ENCODE data around the gene NUDT3. TPM values are rescaled to one million over a fixed set of nuclear protein-coding genes. Genes with fewer than 3 reads are reported as not detected.

Gene NUDT3
- total RNA-seq, 1 donor = 24.4 TPM

DNA sequence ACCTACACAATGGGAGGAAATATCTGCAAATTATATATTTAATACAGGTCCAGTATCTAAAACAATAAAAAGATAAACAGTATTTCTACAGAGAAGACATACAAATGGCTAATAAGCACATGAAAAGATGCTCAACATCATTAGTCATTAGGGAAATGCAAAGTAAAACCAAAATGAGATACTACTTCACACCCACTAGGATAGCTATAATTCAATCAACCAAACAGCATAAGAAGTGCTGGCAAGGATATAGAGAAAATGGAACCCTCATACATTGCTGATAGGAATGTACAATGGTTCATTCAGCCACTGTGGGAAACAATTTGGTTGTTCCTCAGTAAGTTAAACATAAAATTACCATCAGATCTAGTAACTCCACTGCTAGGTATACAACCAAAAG lies 48.7 kb downstream of the NUDT3 start:
- H3K4me3 ChIP-seq (ENCODE audit: low read depth, low read length) = no peak overlapping the region
- TF ChIP-seq, protein P1, sequence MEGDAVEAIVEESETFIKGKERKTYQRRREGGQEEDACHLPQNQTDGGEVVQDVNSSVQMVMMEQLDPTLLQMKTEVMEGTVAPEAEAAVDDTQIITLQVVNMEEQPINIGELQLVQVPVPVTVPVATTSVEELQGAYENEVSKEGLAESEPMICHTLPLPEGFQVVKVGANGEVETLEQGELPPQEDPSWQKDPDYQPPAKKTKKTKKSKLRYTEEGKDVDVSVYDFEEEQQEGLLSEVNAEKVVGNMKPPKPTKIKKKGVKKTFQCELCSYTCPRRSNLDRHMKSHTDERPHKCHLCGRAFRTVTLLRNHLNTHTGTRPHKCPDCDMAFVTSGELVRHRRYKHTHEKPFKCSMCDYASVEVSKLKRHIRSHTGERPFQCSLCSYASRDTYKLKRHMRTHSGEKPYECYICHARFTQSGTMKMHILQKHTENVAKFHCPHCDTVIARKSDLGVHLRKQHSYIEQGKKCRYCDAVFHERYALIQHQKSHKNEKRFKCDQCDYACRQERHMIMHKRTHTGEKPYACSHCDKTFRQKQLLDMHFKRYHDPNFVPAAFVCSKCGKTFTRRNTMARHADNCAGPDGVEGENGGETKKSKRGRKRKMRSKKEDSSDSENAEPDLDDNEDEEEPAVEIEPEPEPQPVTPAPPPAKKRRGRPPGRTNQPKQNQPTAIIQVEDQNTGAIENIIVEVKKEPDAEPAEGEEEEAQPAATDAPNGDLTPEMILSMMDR (IDR thresholded peaks at IDR 0.05; ENCODE audit: insufficient read depth, low read length) = no peak
- DNase-seq (ENCODE audit: low read depth) = no peak

DNA sequence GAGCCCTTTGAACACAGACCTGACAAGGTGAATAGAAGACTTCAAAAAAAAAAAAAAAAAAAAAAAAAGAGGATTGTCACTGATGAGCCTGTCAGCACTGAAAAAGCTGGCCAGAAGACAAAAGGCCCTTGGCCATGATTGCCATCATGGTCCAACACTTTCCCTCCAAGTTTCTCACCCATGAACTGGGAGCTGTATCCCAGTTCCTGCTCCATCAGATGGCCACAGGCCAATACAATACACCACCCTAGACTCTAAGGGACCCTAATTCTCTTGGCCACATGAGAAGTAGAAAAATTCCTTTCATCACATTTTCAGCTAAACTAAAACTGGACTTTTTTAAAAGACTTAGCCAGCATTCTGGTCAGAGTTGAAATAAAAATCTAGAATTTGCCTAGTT lies 50.2 kb downstream of the NUDT3 start:
- no peak overlapping the region for H3K4me3 ChIP-seq (ENCODE audit: low read depth, low read length)
- no peak for DNase-seq (ENCODE audit: low read depth)
- TF ChIP-seq, protein P1 (IDR thresholded peaks at IDR 0.05; ENCODE audit: insufficient read depth, low read length) = no peak

DNA sequence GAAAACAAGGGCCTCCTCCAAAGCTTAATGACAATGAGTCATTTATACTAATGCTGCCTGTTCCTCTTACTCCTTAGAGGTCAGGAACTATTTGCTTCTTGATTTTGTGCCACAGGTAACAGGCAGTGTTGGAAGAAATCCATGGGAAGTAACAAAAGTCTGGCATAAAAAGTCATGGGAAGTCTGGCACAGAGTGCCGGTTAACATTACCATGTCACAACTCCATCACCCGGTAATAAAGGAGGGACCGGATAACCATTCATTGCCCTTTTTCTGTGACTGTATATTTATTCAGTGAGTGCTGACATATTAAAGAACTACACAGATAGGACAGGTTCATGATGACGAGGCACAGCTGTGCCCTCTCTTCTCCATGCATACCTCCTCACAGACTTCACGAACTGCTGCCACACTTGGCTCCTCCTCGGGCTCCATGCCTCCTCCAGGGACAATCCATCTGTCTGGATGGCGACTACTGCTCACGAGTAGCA lies 50.9 kb downstream of the NUDT3 start:
- TF ChIP-seq, protein P1 (IDR thresholded peaks at IDR 0.05; ENCODE audit: insufficient read depth, low read length) = no peak
- no peak overlapping the region for H3K4me3 ChIP-seq (ENCODE audit: low read depth, low read length)

DNA sequence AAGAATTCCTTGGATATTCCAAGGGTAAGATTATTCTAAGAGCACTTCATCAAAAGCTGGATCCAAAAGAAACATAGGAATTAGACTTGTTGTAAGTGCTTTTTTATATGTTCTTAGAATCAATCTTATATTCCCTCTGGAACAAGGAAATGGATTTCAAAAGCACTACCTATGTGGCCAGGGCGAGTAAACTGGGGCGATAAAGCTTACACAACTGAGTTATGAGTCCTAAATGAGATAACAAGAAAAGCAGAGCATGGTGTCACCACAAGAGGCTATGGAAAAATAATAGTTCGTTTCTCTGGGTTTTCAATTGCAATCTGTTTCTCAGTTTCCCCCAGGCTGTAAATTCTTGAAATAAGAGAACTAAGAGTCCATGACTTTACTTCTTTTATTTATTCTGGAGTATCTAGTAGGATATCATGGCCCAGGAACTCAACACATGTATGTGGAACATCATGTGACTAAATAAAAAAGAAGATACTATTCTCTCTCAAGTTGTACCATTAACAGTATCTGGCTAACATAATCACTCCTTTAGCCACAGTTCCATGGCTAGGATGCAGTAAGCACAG lies 51.5 kb downstream of the NUDT3 start:
- DNase-seq (ENCODE audit: low read depth) = no peak
- no peak overlapping the region for H3K4me3 ChIP-seq (ENCODE audit: low read depth, low read length)
- TF ChIP-seq, protein P1 (IDR thresholded peaks at IDR 0.05; ENCODE audit: insufficient read depth, low read length) = no peak

More for the DNA sequence above, 50.9 kb downstream of the NUDT3 start:
- DNase-seq (ENCODE audit: low read depth) = peak; percentile 47

DNA sequence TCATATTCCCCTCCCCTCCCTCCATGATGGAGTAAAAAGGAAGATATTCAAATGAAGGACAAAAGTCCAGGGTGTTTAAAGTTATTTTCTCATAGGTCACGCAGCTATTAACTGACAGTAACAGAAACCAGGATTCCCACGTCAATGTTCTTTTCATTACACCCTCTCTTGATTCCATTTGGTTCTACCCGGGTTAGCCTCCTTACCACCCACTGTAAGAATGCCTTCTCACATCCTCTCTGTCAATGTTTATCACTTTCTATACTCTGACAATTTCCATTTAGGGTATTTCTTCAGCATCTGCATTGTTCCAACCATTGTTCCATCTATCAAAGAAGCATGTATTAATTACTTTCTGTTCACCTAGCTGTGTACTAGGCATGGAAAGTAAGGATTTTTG lies 52.1 kb downstream of the NUDT3 start:
- no peak for DNase-seq (ENCODE audit: low read depth)
- TF ChIP-seq, protein P1 (IDR thresholded peaks at IDR 0.05; ENCODE audit: insufficient read depth, low read length) = no peak
- H3K4me3 ChIP-seq (ENCODE audit: low read depth, low read length) = no peak overlapping the region

DNA sequence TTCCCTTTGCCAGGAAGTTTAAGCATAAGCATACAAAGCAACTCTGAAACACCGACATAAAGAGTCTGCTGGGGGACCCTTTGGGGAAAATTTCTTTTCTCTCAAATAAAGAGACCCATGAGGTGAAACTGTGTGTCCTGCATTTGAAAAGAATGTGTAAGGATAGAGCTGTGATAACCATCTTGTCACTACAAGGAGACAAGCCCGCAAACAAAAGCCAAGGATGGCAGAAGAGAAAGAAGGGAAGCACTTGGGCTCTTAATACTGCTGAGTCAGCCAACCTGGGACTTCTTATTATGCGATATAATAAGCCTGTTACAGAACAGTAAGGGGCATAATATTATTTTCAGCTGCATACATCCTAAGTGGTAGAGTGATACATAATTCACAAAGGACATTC lies 52.5 kb downstream of the NUDT3 start:
- TF ChIP-seq, protein P1 (IDR thresholded peaks at IDR 0.05; ENCODE audit: insufficient read depth, low read length) = no peak
- no peak overlapping the region for H3K4me3 ChIP-seq (ENCODE audit: low read depth, low read length)
- DNase-seq (ENCODE audit: low read depth) = no peak

DNA sequence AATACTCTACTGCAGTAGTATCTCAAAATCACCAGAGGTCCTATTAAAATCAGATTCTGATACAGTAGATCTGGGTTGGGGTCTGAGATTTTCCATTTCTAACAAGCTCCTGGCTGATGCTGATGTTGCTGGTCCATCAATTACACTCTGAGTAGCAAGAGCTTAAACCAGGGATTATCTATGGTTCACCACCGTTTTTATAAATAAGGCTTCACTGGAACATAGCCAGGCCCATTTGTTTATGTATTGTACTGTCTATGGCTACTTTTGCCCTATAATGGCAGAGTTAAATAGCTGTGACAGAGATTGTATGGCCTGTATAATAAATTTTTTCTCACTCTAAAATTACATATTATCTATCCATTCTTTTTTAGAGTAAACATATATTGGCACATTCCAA lies 53.0 kb downstream of the NUDT3 start:
- H3K4me3 ChIP-seq (ENCODE audit: low read depth, low read length) = no peak overlapping the region
- DNase-seq (ENCODE audit: low read depth) = no peak
- TF ChIP-seq, protein P1 (IDR thresholded peaks at IDR 0.05; ENCODE audit: insufficient read depth, low read length) = no peak
